Pancreas (tissue), 10 donors: ENCODE measurements around the gene EHD3. TPM values are rescaled to one million over a fixed set of nuclear protein-coding genes. Genes with fewer than 3 reads are reported as not detected.

Source experiments
- ATAC-seq, 4 donors: fragments of 200-7000 bp; cut with Tn5 transposase; one replicate each; pipeline versions ENCODE4 v1.8.0 to v1.9.1; 2020; ENCODE audit warnings: mild to moderate bottlenecking in 4 of 4, moderate library complexity in 4 of 4
- DNase-seq, 6 donors: peaks; one replicate each; pipeline ENCODE4 v3.0.0-alpha.2; 2020
- FAIRE-seq: peaks from 2 replicates; lab custom pipeline; 2012; peaks lifted over from hg19 to GRCh38; lab: Jason Lieb, UNC
- H3K27ac ChIP-seq, 4 donors: fragments of 200-600 bp; sonication (generic); 1 replicate in 3 of 4; 2 replicates in 1 of 4; pipeline versions ENCODE4 v1.5.0 to v1.8.0; 2020
- H3K27me3 ChIP-seq, 4 donors: fragments of 200-600 bp; one replicate each; pipeline ENCODE4 v1.8.0; 2021
- H3K36me3 ChIP-seq, 3 donors: fragments of 200-600 bp; sonication (generic) in 1 of 3; one replicate each; pipeline versions ENCODE4 v1.5.0 to v1.8.0; 2020 to 2021
- H3K4me1 ChIP-seq, 3 donors: fragments of 200-600 bp; one replicate each; pipeline ENCODE4 v1.8.0; 2021
- H3K4me3 ChIP-seq, 4 donors: fragments of 200-600 bp; sonication (generic) in 2 of 4; one replicate each; pipeline versions ENCODE4 v1.5.0 to v1.8.0; 2020 to 2021
- H3K9me3 ChIP-seq, 4 donors: fragments of 200-600 bp; one replicate each; pipeline ENCODE4 v1.8.0; 2021
- CTCF ChIP-seq, 4 donors: fragments of 200-600 bp; sonication (generic) in 3 of 4; IDR thresholded peaks; one replicate each; pipeline versions ENCODE4 v1.5.0 to v1.8.0; 2021; ENCODE audit warnings: antibody characterized with exemption in 4 of 4
- WGBS, 2 donors: extraction: QIAGEN DNeasy Blood & Tissue Kit; methylation state at CpG; one replicate each; pipeline ENCODE4 v1.1.7; 2013; 5-methylcytosine and 5-hydroxymethylcytosine counted together
- intact Hi-C, 3 donors: fragments of 100-400 bp; cut with DNase I; formaldehyde crosslinking; loops; one replicate each; pipeline versions ENCODE4 v1.11.1 to v1.14.2; 2022
- polyA plus RNA-seq, 2 donors: library from polyadenylated mRNA; stranded (reverse); fragments of 200-250 nt; gene quantifications; one replicate each; pipeline ENCODE4 v1.2.3, GENCODE V29; 2013
- total RNA-seq, 6 donors: library from RNA; stranded (reverse); fragmentation: NEBNext Ultra II Directional in 4 of 6; extraction: Animal tissue kit (Norgen Biotek cat#: 25700) in 4 of 6; gene quantifications; one replicate each; pipeline versions ENCODE4 v1.2.1 to v1.2.4, GENCODE V29; 2021 to 2023
- donor health status: healthy with polysubstance abuse.
- donor health status: DM: no; HTN: no; CAD: no; lungs with moderate emphysema.
- donor health status: DM: no; HTN: no; CAD: no.
- donor health status: control.
- donor health status: control.
- donor health status: Bipolar disorder and iron deficiency.
- donor health status: DM: yes; HTN: yes; CAD: no.
- donor health status: DM: no; HTN: no; CAD: no.
- donor health status: DM: no; HTN: no; CAD: no.
- donor health status: DM: yes; HTN: yes; CAD: no.

EHD3 gene
- total and polyA plus RNA-seq, 8 donors: 0.46 to 3.5 (median 0.81) TPM

- intact Hi-C loops: no loop called here
- ATAC-seq: no peak
- 52 to 73% methylated on average over 1 of the region's 1 CpG for WGBS, 2 donors
- Histone ChIP-seq H3K4me1 (no peaks in the 10 kb centered on the region), H3K27ac (no peak overlapping the region), H3K9me3 (no peaks in the 10 kb centered on the region), H3K36me3 (no peaks in the 10 kb centered on the region), H3K4me3 (no peak overlapping the region), H3K27me3 (no peaks in the 10 kb centered on the region)
- no peak for TF ChIP-seq CTCF (IDR thresholded peaks at IDR 0.05)
- FAIRE-seq: no peak
- DNase-seq: no peak
Observed at GRCh38 chr2:31297751-31298150, 63.8 kb downstream of the EHD3 start.

GRCh38 chr2:31299547-31299946, 65.6 kb downstream of the EHD3 start:
- intact Hi-C loops: no loop called here
- DNase-seq (no peak), ATAC-seq (no peak), FAIRE-seq (no peak)
- Histone ChIP-seq H3K27ac (no peak overlapping the region), H3K4me3 (no peak overlapping the region), H3K9me3 (no peaks in the 10 kb centered on the region), H3K36me3 (no peaks in the 10 kb centered on the region), H3K4me1 (no peaks in the 10 kb centered on the region), H3K27me3 (no peaks in the 10 kb centered on the region)
- no peak for TF ChIP-seq CTCF (IDR thresholded peaks at IDR 0.05)
- 52 to 53% methylated on average over 4 of the region's 4 CpGs for WGBS, 2 donors

- Histone ChIP-seq H3K4me1 (no peaks in the 10 kb centered on the region), H3K27me3 (no peaks in the 10 kb centered on the region), H3K27ac (no peak overlapping the region), H3K36me3 (no peaks in the 10 kb centered on the region), H3K9me3 (no peaks in the 10 kb centered on the region), H3K4me3 (no peak overlapping the region)
- DNase-seq (no peak), ATAC-seq (no peak), FAIRE-seq (no peak)
- TF ChIP-seq CTCF (IDR thresholded peaks at IDR 0.05): no peak
- intact Hi-C loops: no loop called here
Observed at GRCh38 chr2:31300309-31300708, 66.4 kb downstream of the EHD3 start.

GRCh38 chr2:31302940-31303563, 69.1 kb downstream of the EHD3 start:
- DNase-seq: no peak
- Histone ChIP-seq H3K9me3 (no peaks in the 10 kb centered on the region), H3K4me3 (no peak overlapping the region), H3K4me1 (no peaks in the 10 kb centered on the region), H3K27me3 (no peaks in the 10 kb centered on the region), H3K27ac (no peak overlapping the region), H3K36me3 (no peaks in the 10 kb centered on the region)
- FAIRE-seq: no peak
- 79 to 84% methylated on average over 9 of the region's 9 CpGs for WGBS, 2 donors
- no peak for ATAC-seq
- intact Hi-C loops: no loop called here
- no peak for TF ChIP-seq CTCF (IDR thresholded peaks at IDR 0.05)

GRCh38 chr2:31304816-31305215, 70.9 kb downstream of the EHD3 start:
- H3K27ac ChIP-seq: no peak overlapping the region
- intact Hi-C loops: no loop called here
- ATAC-seq (no peak), DNase-seq (no peak), FAIRE-seq (no peak)
- no peaks in the 10 kb centered on the region for H3K9me3 ChIP-seq
- TF ChIP-seq CTCF (IDR thresholded peaks at IDR 0.05): no peak
- H3K27me3 ChIP-seq: no peaks in the 10 kb centered on the region
- no peaks in the 10 kb centered on the region for H3K4me1 ChIP-seq
- 63 to 65% methylated on average over 2 of the region's 2 CpGs for WGBS, 2 donors
- H3K36me3 ChIP-seq: no peaks in the 10 kb centered on the region
- H3K4me3 ChIP-seq: no peak overlapping the region
